ENCODE data around the gene GASK1A.
"Not testable (repeated sequence)": the region's sequence is repeated elsewhere in the genome, so short reads cannot be mapped to it uniquely, and the experiment has no call there.

Gene GASK1A

DNA sequence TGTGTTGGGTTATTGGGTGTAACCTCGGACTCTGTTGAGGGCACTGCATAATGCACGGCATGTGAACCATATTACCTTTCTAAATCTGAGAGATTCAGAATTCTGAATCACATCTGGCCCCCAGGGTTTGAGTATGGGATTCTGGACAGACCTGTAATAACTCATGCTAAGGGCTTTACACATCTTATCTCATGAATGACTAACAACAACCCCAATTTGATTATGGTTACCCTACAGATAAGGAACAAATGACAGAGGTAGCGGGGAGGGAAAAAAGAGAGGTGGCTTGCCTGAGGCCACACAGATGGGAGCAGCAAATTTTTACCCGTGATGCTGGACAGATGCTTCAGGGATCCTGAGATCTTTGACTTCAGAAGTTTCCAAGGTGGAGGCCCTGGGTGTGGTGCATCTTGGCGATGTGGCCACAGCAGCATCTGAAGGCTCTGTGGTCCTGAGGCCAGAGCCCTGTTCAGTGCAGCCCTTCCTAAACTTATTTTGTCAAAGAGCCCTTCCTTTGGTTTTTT lies 83.0 kb downstream of the GASK1A start:
- no peak for DNase-seq
- peaks cover 3% of the 10 kb centered on the region for H3K27me3 Mint-ChIP-seq (ENCODE audit: low read depth, poor library complexity)
- H3K4me3 Mint-ChIP-seq = no peak overlapping the region
- peaks cover 19% of the 10 kb centered on the region for H3K4me1 Mint-ChIP-seq
- H3K36me3 Mint-ChIP-seq (ENCODE audit: low read depth) = peaks cover 7% of the 10 kb centered on the region
- no peak overlapping the region for H3K27ac Mint-ChIP-seq
- peaks cover 10% of the 10 kb centered on the region for H3K9me3 Mint-ChIP-seq
- TF ChIP-seq, protein P1, sequence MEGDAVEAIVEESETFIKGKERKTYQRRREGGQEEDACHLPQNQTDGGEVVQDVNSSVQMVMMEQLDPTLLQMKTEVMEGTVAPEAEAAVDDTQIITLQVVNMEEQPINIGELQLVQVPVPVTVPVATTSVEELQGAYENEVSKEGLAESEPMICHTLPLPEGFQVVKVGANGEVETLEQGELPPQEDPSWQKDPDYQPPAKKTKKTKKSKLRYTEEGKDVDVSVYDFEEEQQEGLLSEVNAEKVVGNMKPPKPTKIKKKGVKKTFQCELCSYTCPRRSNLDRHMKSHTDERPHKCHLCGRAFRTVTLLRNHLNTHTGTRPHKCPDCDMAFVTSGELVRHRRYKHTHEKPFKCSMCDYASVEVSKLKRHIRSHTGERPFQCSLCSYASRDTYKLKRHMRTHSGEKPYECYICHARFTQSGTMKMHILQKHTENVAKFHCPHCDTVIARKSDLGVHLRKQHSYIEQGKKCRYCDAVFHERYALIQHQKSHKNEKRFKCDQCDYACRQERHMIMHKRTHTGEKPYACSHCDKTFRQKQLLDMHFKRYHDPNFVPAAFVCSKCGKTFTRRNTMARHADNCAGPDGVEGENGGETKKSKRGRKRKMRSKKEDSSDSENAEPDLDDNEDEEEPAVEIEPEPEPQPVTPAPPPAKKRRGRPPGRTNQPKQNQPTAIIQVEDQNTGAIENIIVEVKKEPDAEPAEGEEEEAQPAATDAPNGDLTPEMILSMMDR (IDR thresholded peaks at IDR 0.05) = no peak

DNA sequence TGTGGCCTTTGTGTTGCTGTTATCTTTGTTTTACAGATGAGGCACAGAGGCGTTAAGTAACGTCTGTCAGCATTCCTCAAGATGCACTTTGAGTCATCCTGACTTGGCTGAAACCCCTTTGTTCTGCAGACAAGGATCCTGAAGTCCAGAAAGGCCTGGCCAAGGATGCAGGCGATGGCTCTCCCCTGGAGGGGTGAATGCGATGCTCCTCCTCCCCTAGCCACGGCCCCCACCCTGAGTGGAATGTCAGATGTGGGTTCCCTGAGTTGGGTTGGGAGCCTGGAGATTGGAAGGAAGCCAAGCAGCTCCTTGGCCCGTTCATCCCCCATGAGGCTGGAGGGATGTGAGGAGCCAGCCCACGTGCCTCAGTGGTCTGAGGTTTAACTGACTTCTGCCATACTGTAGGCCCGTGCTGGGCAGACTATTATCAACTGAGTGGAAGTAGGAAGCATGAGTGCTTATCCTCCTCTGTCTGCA lies 83.5 kb downstream of the GASK1A start:
- Mint-ChIP-seq H3K27me3 (ENCODE audit: low read depth, poor library complexity) (peaks cover 3% of the 10 kb centered on the region), H3K4me1 (peaks cover 14% of the 10 kb centered on the region), H3K27ac (no peak overlapping the region), H3K9me3 (peaks cover 8% of the 10 kb centered on the region), H3K4me3 (no peak overlapping the region), H3K36me3 (ENCODE audit: low read depth) (peaks cover 7% of the 10 kb centered on the region)
- TF ChIP-seq, protein P1 (IDR thresholded peaks at IDR 0.05) = no peak
- DNase-seq = no peak

DNA sequence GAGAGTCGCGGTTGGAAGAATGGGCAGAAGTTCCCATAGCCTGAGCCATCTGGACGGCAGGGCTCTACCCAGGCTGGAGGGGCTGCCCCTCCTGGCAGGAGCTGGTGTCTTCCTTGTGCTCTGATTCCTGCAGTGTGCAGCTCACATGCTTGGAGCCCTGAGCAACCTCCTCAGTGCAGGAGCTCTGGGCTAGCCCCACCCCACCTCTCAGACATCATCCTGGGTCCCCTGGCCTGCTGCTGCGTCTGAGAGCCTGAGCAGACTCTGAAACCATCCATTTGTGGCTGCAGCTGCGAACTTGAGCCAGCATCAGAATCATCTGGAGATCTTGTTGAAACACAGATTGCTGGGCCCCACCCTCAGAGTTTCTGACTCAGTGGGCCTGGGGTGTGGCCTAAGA lies 84.0 kb downstream of the GASK1A start:
- Mint-ChIP-seq H3K9me3 (peaks cover 7% of the 10 kb centered on the region), H3K27me3 (ENCODE audit: low read depth, poor library complexity) (peaks cover 2% of the 10 kb centered on the region)

DNA sequence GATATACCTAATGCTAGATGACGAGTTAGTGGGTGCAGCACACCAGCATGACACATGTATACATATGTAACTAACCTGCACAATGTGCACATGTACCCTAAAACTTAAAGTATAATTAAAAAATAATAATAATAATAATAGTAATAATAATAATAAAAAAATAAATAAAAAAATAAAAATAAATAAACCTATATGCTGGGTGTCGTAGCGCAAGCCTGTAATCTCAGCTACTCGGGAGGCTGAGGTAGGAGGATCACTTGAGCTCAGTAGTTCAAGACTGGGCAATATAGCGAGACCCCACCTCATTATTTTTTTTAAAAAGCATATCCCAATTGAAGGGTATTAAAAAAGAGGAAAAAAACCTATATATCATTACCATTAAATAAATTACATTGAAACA lies 91.6 kb downstream of the GASK1A start:
- not testable (repeated sequence) for H3K27me3 Mint-ChIP-seq (ENCODE audit: low read depth, poor library complexity)

More for the DNA sequence above, 84.0 kb downstream of the GASK1A start:
- TF ChIP-seq, protein P1 (IDR thresholded peaks at IDR 0.05) = no peak
- peaks cover 13% of the 10 kb centered on the region for H3K4me1 Mint-ChIP-seq
- no peak for DNase-seq
- peaks cover 7% of the 10 kb centered on the region for H3K36me3 Mint-ChIP-seq (ENCODE audit: low read depth)
- no peak overlapping the region for H3K4me3 Mint-ChIP-seq
- no peak overlapping the region for H3K27ac Mint-ChIP-seq

DNA sequence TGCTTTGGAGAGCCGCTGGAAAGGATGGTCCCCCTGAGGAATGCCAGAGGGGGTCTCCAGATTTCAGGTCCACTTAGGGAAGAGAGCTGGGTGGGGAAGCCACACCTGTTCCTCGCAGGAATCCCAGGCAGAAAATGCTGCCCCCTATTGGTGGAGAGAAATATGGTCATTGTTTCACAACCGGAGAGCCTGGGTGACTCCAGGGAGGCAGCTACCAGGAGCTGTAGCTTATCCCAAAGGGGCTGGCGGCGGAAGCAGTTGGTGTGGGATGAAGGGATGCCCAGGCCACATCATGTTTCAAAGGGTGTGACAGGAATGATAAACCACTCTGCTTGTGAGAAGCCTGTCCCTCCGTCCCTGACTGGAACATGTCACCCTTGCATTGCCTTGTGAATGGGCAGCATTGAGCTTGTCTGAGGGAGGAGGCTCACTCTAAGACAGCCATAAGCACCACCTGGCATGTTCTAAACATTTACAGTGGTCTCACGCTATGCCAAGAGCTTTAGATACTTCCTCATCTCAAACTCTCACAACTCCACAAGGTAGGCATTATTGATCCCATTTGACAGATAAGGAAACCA lies 92.3 kb downstream of the GASK1A start:
- TF ChIP-seq, protein P1 (IDR thresholded peaks at IDR 0.05) = peak; percentile 34

More for the DNA sequence above, 91.6 kb downstream of the GASK1A start:
- H3K27ac Mint-ChIP-seq; H3K36me3 Mint-ChIP-seq (ENCODE audit: low read depth); H3K4me1 Mint-ChIP-seq; H3K9me3 Mint-ChIP-seq; H3K4me3 Mint-ChIP-seq; DNase-seq: not testable (repeated sequence)

DNA sequence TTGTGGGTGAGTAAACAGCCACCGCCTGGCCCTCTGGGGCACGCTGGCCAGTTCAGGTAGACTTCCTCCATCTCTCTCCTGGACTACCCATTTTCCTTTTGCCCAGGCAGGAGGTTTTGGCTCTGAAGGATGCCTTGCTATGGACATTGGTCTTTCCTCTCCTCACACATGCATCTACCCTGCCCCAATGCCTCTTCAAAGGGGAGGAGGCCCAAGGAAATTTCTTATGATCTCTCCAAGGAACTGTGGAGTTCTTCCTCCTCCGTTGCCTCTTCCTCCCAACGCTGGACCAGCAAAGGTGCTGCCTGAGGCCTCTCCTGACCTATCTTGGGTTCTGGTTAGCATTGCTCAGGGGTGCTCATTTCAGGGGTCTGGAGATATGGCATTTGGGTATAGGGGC lies 93.2 kb downstream of the GASK1A start:
- no peak overlapping the region for H3K4me3 Mint-ChIP-seq
- H3K27ac Mint-ChIP-seq = no peak overlapping the region
- peaks cover 5% of the 10 kb centered on the region for H3K36me3 Mint-ChIP-seq (ENCODE audit: low read depth)
- H3K9me3 Mint-ChIP-seq = no peaks in the 10 kb centered on the region
- H3K27me3 Mint-ChIP-seq (ENCODE audit: low read depth, poor library complexity) = peaks cover 7% of the 10 kb centered on the region
- DNase-seq = no peak
- TF ChIP-seq, protein P1 (IDR thresholded peaks at IDR 0.05) = no peak
- no peaks in the 10 kb centered on the region for H3K4me1 Mint-ChIP-seq

More for the DNA sequence above, 92.3 kb downstream of the GASK1A start:
- H3K36me3 Mint-ChIP-seq (ENCODE audit: low read depth) = no peaks in the 10 kb centered on the region
- no peak overlapping the region for H3K27ac Mint-ChIP-seq
- H3K9me3 Mint-ChIP-seq = no peaks in the 10 kb centered on the region
- no peak for DNase-seq
- peaks cover 7% of the 10 kb centered on the region for H3K27me3 Mint-ChIP-seq (ENCODE audit: low read depth, poor library complexity)
- no peak overlapping the region for H3K4me3 Mint-ChIP-seq
- H3K4me1 Mint-ChIP-seq = no peaks in the 10 kb centered on the region

All from nephron progenitor cell (in vitro differentiated cells).